ENCODE results near the gene ZNF407. TPM values are rescaled to one million over a fixed set of nuclear protein-coding genes. Genes with fewer than 3 reads are reported as not detected.
A peak's percentile ranks its signal among the peaks of the same experiment; 100 is the strongest.

ZNF407 gene
- total and polyA plus RNA-seq, 2 donors, result 5.1 to 9.7 TPM

DNA sequence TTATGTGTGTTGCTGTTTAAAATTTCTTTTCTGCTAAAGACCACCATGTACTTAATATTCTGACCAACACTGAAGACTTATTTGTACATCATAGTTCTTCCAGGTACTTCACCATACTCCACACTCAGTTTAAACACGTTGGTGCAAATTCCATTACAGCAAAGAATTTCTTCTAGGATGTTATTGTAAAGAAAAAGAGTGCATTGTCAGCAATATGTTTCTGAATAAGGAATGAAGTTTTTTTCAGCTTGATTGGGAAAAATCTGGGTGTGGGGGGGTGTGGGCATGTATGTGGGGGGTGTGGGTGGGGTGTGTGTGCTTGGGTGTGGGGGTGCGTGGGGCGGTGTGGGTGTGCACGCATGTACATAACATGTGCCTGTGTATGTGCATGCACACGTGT lies 447.1 kb downstream of the ZNF407 start:
- 96% methylated on average over 5 of the region's 5 CpGs for WGBS
- DNase-seq (ENCODE audit: low read depth in 6 of 9, low spot score in 9 of 9), result no peak
- no peaks in the 10 kb centered on the region for H3K4me1 ChIP-seq (ENCODE audit: control insufficient read depth in 2 of 2, insufficient read depth in 2 of 2, low read length in 2 of 2)
- no peaks in the 10 kb centered on the region for H3K9me3 ChIP-seq (ENCODE audit: control insufficient read depth in 2 of 2, insufficient read depth in 1 of 2, low read length in 1 of 2)
- no peak overlapping the region for H3K4me3 ChIP-seq (ENCODE audit: low read length in 2 of 2)
- H3K36me3 ChIP-seq (ENCODE audit: control insufficient read depth in 2 of 2, insufficient read depth in 2 of 2, low read length in 1 of 2), result peaks cover 0 to 3% of the 10 kb centered on the region in 2 donors
- no peaks in the 10 kb centered on the region for H3K27me3 ChIP-seq (ENCODE audit: control insufficient read depth in 2 of 2, insufficient read depth in 1 of 2, low read length in 1 of 2)
- H3K27ac ChIP-seq (ENCODE audit: low read depth in 1 of 2, low read length in 1 of 2), result no peak overlapping the region

DNA sequence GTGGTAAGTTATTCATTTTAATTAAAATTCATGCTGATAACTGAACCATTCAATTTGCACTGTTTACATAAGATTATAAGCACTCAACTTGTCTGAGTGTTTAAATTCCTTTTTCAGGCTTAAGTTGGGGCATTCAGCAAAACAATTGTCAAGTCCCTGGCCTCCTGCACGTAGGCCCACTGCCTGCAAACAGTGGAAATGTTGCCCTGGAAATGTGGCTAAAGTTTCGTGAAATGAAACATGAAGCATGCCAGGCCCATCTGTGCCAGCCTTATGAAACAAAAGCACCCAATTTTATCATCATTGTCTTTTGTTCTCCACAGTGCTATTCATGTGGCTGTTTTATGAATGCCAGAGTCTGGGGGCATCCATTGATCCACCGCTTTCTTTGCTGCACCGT lies 447.6 kb downstream of the ZNF407 start:
- H3K36me3 ChIP-seq (ENCODE audit: control insufficient read depth in 2 of 2, insufficient read depth in 2 of 2, low read length in 1 of 2), result peaks cover 0 to 3% of the 10 kb centered on the region in 2 donors
- H3K27ac ChIP-seq (ENCODE audit: low read depth in 1 of 2, low read length in 1 of 2), result no peak overlapping the region
- no peak for DNase-seq (ENCODE audit: low read depth in 6 of 9, low spot score in 9 of 9)
- WGBS, result 69% methylated on average over 4 of the region's 4 CpGs
- no peak overlapping the region for H3K4me3 ChIP-seq (ENCODE audit: low read length in 2 of 2)
- no peaks in the 10 kb centered on the region for H3K27me3 ChIP-seq (ENCODE audit: control insufficient read depth in 2 of 2, insufficient read depth in 1 of 2, low read length in 1 of 2)
- H3K4me1 ChIP-seq (ENCODE audit: control insufficient read depth in 2 of 2, insufficient read depth in 2 of 2, low read length in 2 of 2), result no peaks in the 10 kb centered on the region
- H3K9me3 ChIP-seq (ENCODE audit: control insufficient read depth in 2 of 2, insufficient read depth in 1 of 2, low read length in 1 of 2), result no peaks in the 10 kb centered on the region

DNA sequence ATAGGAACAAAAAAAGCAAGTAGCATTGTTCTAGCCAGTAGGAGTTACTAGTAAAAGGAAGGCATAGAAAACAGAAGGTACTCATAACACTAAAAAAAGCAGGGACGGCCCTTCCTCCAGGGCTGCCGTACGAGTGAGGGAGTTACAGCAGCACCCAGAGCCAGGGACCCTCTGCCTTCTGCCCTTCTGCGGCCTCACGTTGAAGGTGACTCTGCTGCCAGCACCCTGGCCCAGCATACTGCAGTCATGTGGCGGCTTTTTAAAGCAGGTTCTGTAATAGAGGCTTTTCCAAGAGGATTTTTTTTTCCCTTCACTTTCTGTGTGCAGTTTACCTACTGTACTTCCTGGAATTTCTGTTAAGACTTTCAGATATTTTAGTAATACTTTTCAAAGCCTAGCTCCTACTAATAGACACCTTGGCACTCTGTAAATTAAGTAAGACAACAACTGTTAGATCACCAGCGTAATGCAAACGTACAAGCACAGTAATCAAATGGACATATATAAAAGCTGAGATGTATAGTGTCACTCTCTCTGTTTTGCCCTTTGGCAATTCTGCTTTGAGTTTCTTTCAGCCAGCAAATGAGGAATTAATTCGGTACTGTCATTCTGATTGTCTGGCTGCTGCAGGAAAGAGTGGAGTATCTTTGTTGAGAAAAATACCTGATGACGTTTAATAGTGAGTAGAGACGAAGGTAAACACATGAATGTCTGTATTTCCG lies 449.7 kb downstream of the ZNF407 start:
- Histone ChIP-seq H3K27me3 (ENCODE audit: control insufficient read depth in 2 of 2, insufficient read depth in 1 of 2, low read length in 1 of 2) (no peaks in the 10 kb centered on the region), H3K9me3 (ENCODE audit: control insufficient read depth in 2 of 2, insufficient read depth in 1 of 2, low read length in 1 of 2) (no peaks in the 10 kb centered on the region), H3K36me3 (ENCODE audit: control insufficient read depth in 2 of 2, insufficient read depth in 2 of 2, low read length in 1 of 2) (peaks cover 0 to 3% of the 10 kb centered on the region in 2 donors), H3K4me1 (ENCODE audit: control insufficient read depth in 2 of 2, insufficient read depth in 2 of 2, low read length in 2 of 2) (no peaks in the 10 kb centered on the region), H3K27ac (ENCODE audit: low read depth in 1 of 2, low read length in 1 of 2) (no peak overlapping the region), H3K4me3 (ENCODE audit: low read length in 2 of 2) (no peak overlapping the region)
- DNase-seq (ENCODE audit: low read depth in 6 of 9, low spot score in 9 of 9), result no peak
- WGBS, result 97% methylated on average over 12 of the region's 12 CpGs

DNA sequence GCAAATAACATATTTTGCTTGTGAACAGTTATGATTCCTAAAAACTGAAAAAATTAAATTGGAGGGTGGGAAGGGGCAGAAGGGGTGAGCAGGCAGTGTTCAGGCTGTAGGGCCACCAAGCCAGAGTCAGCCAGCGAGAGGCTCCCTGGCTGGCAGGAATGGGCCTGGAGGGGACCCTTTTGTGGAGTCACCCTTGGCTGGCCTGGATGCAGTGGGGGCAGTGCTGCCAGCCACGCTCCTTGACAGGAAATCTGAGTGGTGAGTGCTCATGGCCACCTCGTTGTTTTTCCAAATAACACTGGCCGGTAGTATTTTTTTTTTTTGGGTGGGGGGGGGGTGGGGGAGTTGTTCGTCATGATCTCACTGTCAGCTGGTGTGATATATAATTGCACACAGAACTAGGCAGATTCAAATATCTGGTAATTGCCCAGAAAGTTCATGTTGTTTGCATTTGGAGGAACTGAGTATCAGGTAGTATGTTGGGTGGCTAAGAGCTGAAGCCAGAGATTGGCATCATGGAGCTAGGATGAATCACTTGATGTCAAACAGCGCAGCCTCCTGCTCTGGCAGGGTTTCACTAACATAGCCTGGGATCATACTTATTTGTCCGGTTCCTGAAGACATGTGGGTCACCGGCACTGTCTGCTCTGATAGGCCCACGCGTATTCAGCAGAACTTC lies 451.2 kb downstream of the ZNF407 start:
- no peak for DNase-seq (ENCODE audit: low read depth in 6 of 9, low spot score in 9 of 9)
- 95% methylated on average over 10 of the region's 10 CpGs for WGBS
- Histone ChIP-seq H3K36me3 (ENCODE audit: control insufficient read depth in 2 of 2, insufficient read depth in 2 of 2, low read length in 1 of 2) (peaks cover 0 to 3% of the 10 kb centered on the region in 2 donors), H3K27me3 (ENCODE audit: control insufficient read depth in 2 of 2, insufficient read depth in 1 of 2, low read length in 1 of 2) (no peaks in the 10 kb centered on the region), H3K27ac (ENCODE audit: low read depth in 1 of 2, low read length in 1 of 2) (no peak overlapping the region), H3K4me1 (ENCODE audit: control insufficient read depth in 2 of 2, insufficient read depth in 2 of 2, low read length in 2 of 2) (peaks cover 10 to 11% of the 10 kb centered on the region in 2 donors), H3K9me3 (ENCODE audit: control insufficient read depth in 2 of 2, insufficient read depth in 1 of 2, low read length in 1 of 2) (no peaks in the 10 kb centered on the region), H3K4me3 (ENCODE audit: low read length in 2 of 2) (no peak overlapping the region)

DNA sequence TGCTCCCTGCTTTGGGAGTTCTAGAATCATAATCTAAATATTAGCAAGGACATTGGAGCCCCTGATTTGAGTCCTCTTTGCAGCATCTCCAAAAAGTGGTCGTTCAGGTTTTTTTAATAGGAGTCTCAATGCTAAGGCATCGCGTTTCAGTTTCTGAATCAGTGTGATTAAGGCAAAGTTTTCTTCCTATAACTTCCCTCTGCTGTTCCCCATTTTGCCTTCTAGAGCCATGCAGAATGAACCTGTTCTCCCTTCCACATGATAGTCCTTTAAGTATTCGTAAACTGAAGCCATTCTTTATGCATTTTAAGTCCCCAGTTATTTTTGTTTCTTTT lies 451.8 kb downstream of the ZNF407 start:
- Histone ChIP-seq H3K4me3 (ENCODE audit: low read length in 2 of 2) (no peak overlapping the region), H3K27ac (ENCODE audit: low read depth in 1 of 2, low read length in 1 of 2) (no peak overlapping the region), H3K27me3 (ENCODE audit: control insufficient read depth in 2 of 2, insufficient read depth in 1 of 2, low read length in 1 of 2) (no peaks in the 10 kb centered on the region), H3K9me3 (ENCODE audit: control insufficient read depth in 2 of 2, insufficient read depth in 1 of 2, low read length in 1 of 2) (no peaks in the 10 kb centered on the region), H3K4me1 (ENCODE audit: control insufficient read depth in 2 of 2, insufficient read depth in 2 of 2, low read length in 2 of 2) (peaks cover 12 to 13% of the 10 kb centered on the region in 2 donors), H3K36me3 (ENCODE audit: control insufficient read depth in 2 of 2, insufficient read depth in 2 of 2, low read length in 1 of 2) (peaks cover 0 to 3% of the 10 kb centered on the region in 2 donors)
- 95% methylated on average over 4 of the region's 4 CpGs for WGBS
- DNase-seq (ENCODE audit: low read depth in 6 of 9, low spot score in 9 of 9), result no peak

GRCh38 chr18:75051757-75052156 lies 454.1 kb downstream of the ZNF407 start:
- H3K4me1 ChIP-seq (ENCODE audit: control insufficient read depth in 2 of 2, insufficient read depth in 2 of 2, low read length in 2 of 2), result peaks cover 12 to 13% of the 10 kb centered on the region in 2 donors
- H3K4me3 ChIP-seq (ENCODE audit: low read length in 2 of 2), result no peak overlapping the region
- WGBS, result 98% methylated on average over 9 of the region's 9 CpGs
- no peak for DNase-seq (ENCODE audit: low read depth in 6 of 9, low spot score in 9 of 9)
- H3K27ac ChIP-seq (ENCODE audit: low read depth in 1 of 2, low read length in 1 of 2), result no peak overlapping the region
- peaks cover 0 to 3% of the 10 kb centered on the region in 2 donors for H3K36me3 ChIP-seq (ENCODE audit: control insufficient read depth in 2 of 2, insufficient read depth in 2 of 2, low read length in 1 of 2)
- no peaks in the 10 kb centered on the region for H3K9me3 ChIP-seq (ENCODE audit: control insufficient read depth in 2 of 2, insufficient read depth in 1 of 2, low read length in 1 of 2)
- no peaks in the 10 kb centered on the region for H3K27me3 ChIP-seq (ENCODE audit: control insufficient read depth in 2 of 2, insufficient read depth in 1 of 2, low read length in 1 of 2)

- Histone ChIP-seq H3K4me1 (ENCODE audit: control insufficient read depth in 2 of 2, insufficient read depth in 2 of 2, low read length in 2 of 2) (peaks cover 12 to 13% of the 10 kb centered on the region in 2 donors), H3K9me3 (ENCODE audit: control insufficient read depth in 2 of 2, insufficient read depth in 1 of 2, low read length in 1 of 2) (no peaks in the 10 kb centered on the region), H3K27ac (ENCODE audit: low read depth in 1 of 2, low read length in 1 of 2) (no peak overlapping the region), H3K36me3 (ENCODE audit: control insufficient read depth in 2 of 2, insufficient read depth in 2 of 2, low read length in 1 of 2) (peaks cover 0 to 3% of the 10 kb centered on the region in 2 donors), H3K27me3 (ENCODE audit: control insufficient read depth in 2 of 2, insufficient read depth in 1 of 2, low read length in 1 of 2) (no peaks in the 10 kb centered on the region), H3K4me3 (ENCODE audit: low read length in 2 of 2) (no peak overlapping the region)
- WGBS, result 98% methylated on average over 13 of the region's 13 CpGs
- DNase-seq (ENCODE audit: low read depth in 6 of 9, low spot score in 9 of 9), result no peak
These were observed 454.8 kb downstream of the ZNF407 start for GRCh38 chr18:75052475-75052874.

DNA sequence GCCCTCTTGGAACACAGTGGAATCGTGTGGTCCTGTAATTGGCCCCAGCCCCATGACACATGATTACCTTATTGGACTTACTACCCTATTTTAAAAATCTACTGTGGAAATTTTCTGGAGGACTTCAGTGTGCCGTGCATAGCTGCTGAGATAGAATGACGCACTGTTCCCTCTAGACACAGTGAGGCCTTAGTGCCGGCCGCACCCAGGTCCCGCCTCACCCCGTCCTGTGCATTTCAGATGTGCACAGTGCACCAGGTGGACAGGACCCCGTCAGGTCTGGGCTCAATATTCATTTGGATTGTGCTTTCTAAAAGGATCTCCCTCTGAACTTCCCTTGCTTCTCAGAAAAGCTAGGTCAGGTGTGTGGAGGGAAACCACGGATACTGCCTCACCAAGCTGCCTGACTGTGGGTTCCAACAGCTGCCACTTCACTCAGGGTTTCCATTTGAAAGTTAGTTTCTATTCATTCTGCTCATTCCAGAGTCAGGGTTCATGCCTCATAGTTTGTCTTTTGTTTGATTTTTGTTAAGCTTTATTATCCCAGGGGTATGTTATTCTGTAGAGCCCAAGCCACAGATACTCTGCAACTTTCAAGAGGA lies 455.5 kb downstream of the ZNF407 start:
- Histone ChIP-seq H3K4me3 (ENCODE audit: low read length in 2 of 2) (no peak overlapping the region), H3K9me3 (ENCODE audit: control insufficient read depth in 2 of 2, insufficient read depth in 1 of 2, low read length in 1 of 2) (no peaks in the 10 kb centered on the region), H3K36me3 (ENCODE audit: control insufficient read depth in 2 of 2, insufficient read depth in 2 of 2, low read length in 1 of 2) (peaks cover 0 to 3% of the 10 kb centered on the region in 2 donors), H3K27ac (ENCODE audit: low read depth in 1 of 2, low read length in 1 of 2) (peak overlapping the region in 1 of 2 donors; percentile 44), H3K4me1 (ENCODE audit: control insufficient read depth in 2 of 2, insufficient read depth in 2 of 2, low read length in 2 of 2) (peaks cover 12 to 13% of the 10 kb centered on the region in 2 donors), H3K27me3 (ENCODE audit: control insufficient read depth in 2 of 2, insufficient read depth in 1 of 2, low read length in 1 of 2) (no peaks in the 10 kb centered on the region)
- DNase-seq (ENCODE audit: low read depth in 6 of 9, low spot score in 9 of 9), result peak in 3 of 9 donors; percentile 28 to 61 (median 28)
- WGBS, result 78% methylated on average over 9 of the region's 9 CpGs

- no peak for DNase-seq (ENCODE audit: low read depth in 6 of 9, low spot score in 9 of 9)
- Histone ChIP-seq H3K27me3 (ENCODE audit: control insufficient read depth in 2 of 2, insufficient read depth in 1 of 2, low read length in 1 of 2) (no peaks in the 10 kb centered on the region), H3K27ac (ENCODE audit: low read depth in 1 of 2, low read length in 1 of 2) (no peak overlapping the region), H3K9me3 (ENCODE audit: control insufficient read depth in 2 of 2, insufficient read depth in 1 of 2, low read length in 1 of 2) (no peaks in the 10 kb centered on the region), H3K36me3 (ENCODE audit: control insufficient read depth in 2 of 2, insufficient read depth in 2 of 2, low read length in 1 of 2) (no peaks in the 10 kb centered on the region), H3K4me3 (ENCODE audit: low read length in 2 of 2) (no peak overlapping the region), H3K4me1 (ENCODE audit: control insufficient read depth in 2 of 2, insufficient read depth in 2 of 2, low read length in 2 of 2) (peaks cover 12 to 13% of the 10 kb centered on the region in 2 donors)
- WGBS, result 96% methylated on average over 7 of the region's 7 CpGs
These were observed 456.4 kb downstream of the ZNF407 start for GRCh38 chr18:75054046-75054445.

Measured in thymus (tissue), 11 donors.